Parathyroid adenoma (tissue), 2 donors: ENCODE results near the gene CGREF1.
"Not testable (repeated sequence)": the region's sequence is repeated elsewhere in the genome, so short reads cannot be mapped to it uniquely, and the experiment has no call there.

ENCODE experiments used
- H2AFZ ChIP-seq: fragments of 300-600 bp; sonication (generic); one replicate; pipeline ENCODE4 v1.7.0; 2017; ENCODE audit warnings: antibody characterized with exemption, mild to moderate bottlenecking
- H3K27ac ChIP-seq: fragments of 300-600 bp; sonication (generic); one replicate; pipeline ENCODE4 v1.7.0; 2017
- H3K27me3 ChIP-seq: fragments of 300-600 bp; sonication (generic); one replicate; pipeline ENCODE4 v1.7.0; 2017; ENCODE audit warnings: low read length; ENCODE audit not compliant: control insufficient read depth, insufficient read depth
- H3K36me3 ChIP-seq: fragments of 300-600 bp; sonication (generic); one replicate; pipeline ENCODE4 v1.7.0; 2017; ENCODE audit warnings: low read length; ENCODE audit not compliant: control insufficient read depth, insufficient read depth
- H3K4me1 ChIP-seq: fragments of 300-600 bp; sonication (generic); one replicate; pipeline ENCODE4 v1.7.0; 2017; ENCODE audit warnings: control low read depth
- H3K4me2 ChIP-seq: fragments of 300-600 bp; sonication (generic); one replicate; pipeline ENCODE4 v1.7.0; 2017; ENCODE audit warnings: low read length
- H3K4me3 ChIP-seq: fragments of 300-600 bp; sonication (generic); one replicate; pipeline ENCODE4 v1.7.0; 2017; ENCODE audit warnings: low read depth, low read length
- H3K79me2 ChIP-seq: fragments of 300-600 bp; sonication (generic); one replicate; pipeline ENCODE4 v1.7.0; 2017; ENCODE audit warnings: control low read depth
- H3K9ac ChIP-seq: fragments of 300-600 bp; sonication (generic); one replicate; pipeline ENCODE4 v1.7.0; 2017; ENCODE audit warnings: mild to moderate bottlenecking
- H3K9me3 ChIP-seq: fragments of 300-600 bp; sonication (generic); one replicate; pipeline ENCODE4 v1.7.0; 2017; ENCODE audit warnings: low read length; ENCODE audit not compliant: control insufficient read depth
- CTCF ChIP-seq: fragments of 300-600 bp; sonication (generic); IDR thresholded peaks from one replicate; pipeline ENCODE4 v1.7.0; 2017; ENCODE audit warnings: antibody characterized with exemption, mild to moderate bottlenecking
- donor health status: primary hyperparathyroidism.

Gene CGREF1

GRCh38 chr2:27123302-27124150 is 4.6 kb upstream of the CGREF1 start, which contains the start of gene ABHD1:
TSS of gene ABHD1 (plus strand) at chr2:27123815. CDS start at chr2:27123949, 134 bp downstream.
- no peaks in the 10 kb centered on the region for H3K36me3 ChIP-seq
- no peaks in the 10 kb centered on the region for H3K27me3 ChIP-seq
- peak within 1 kb of the TSS; percentile 63 for H3K4me3 ChIP-seq
- H3K79me2 ChIP-seq, result no peaks in the 10 kb centered on the region
- no peaks in the 10 kb centered on the region for H3K4me1 ChIP-seq
- peak within 1 kb of the TSS; percentile 82 for H3K4me2 ChIP-seq
- peak within 1 kb of the TSS; percentile 22 for H3K27ac ChIP-seq
- H2AFZ ChIP-seq, result peak within 1 kb of the TSS; percentile 95
- no peaks in the 10 kb centered on the region for H3K9me3 ChIP-seq
- peak within 1 kb of the TSS; percentile 29 for H3K9ac ChIP-seq
- TF ChIP-seq CTCF, result no peak

- H3K9me3 ChIP-seq, result no peaks in the 10 kb centered on the region
- peak overlapping the region; percentile 82 for H3K4me2 ChIP-seq
- no peak overlapping the region for H3K9ac ChIP-seq
- TF ChIP-seq CTCF, result no peak
- peak overlapping the region; percentile 95 for H2AFZ ChIP-seq
- H3K4me3 ChIP-seq, result peak overlapping the region; percentile 63
- H3K4me1 ChIP-seq, result no peaks in the 10 kb centered on the region
- H3K79me2 ChIP-seq, result no peaks in the 10 kb centered on the region
- H3K36me3 ChIP-seq, result no peaks in the 10 kb centered on the region
- H3K27ac ChIP-seq, result no peak overlapping the region
- H3K27me3 ChIP-seq, result peaks cover 3% of the 10 kb centered on the region
These were observed 3.9 kb upstream of the CGREF1 start for GRCh38 chr2:27122791-27123190.

DNA sequence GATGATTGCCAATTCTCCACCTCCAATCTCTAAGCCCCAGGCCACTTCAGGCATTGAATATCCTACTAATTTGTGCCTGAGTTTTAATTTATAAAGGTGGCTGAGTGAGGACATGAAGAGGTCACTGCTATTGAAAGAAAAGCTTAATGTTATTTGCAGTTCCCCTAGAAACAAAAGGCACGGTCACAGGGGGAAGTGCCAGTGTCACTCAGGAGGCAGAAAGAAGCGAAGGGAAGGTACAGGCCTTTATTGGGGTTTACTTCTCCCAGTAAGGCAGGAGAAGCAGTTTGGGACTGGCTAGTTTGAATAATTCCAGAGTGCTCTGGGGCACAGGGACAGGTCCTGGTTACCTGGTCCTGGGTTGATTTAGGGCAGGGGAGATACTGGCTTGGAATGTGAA is 3.0 kb upstream of the CGREF1 start:
- H3K27me3 ChIP-seq, result peaks cover 3% of the 10 kb centered on the region
- no peak overlapping the region for H3K27ac ChIP-seq
- no peak overlapping the region for H3K4me2 ChIP-seq

GRCh38 chr2:27119330-27119670 is 372 bp upstream of the CGREF1 start:
- peak overlapping the region; percentile 42 for H2AFZ ChIP-seq
- not testable (repeated sequence) for H3K4me1 ChIP-seq, H3K4me2 ChIP-seq, H3K27me3 ChIP-seq, H3K9ac ChIP-seq, H3K4me3 ChIP-seq, H3K36me3 ChIP-seq, H3K27ac ChIP-seq, H3K9me3 ChIP-seq, H3K79me2 ChIP-seq

More for the DNA sequence above, 3.0 kb upstream of the CGREF1 start:
- no peak for TF ChIP-seq CTCF
- no peaks in the 10 kb centered on the region for H3K79me2 ChIP-seq
- H3K4me1 ChIP-seq, result no peaks in the 10 kb centered on the region
- H3K4me3 ChIP-seq, result no peak overlapping the region
- no peaks in the 10 kb centered on the region for H3K9me3 ChIP-seq
- no peak overlapping the region for H2AFZ ChIP-seq
- no peak overlapping the region for H3K9ac ChIP-seq
- H3K36me3 ChIP-seq, result no peaks in the 10 kb centered on the region

DNA sequence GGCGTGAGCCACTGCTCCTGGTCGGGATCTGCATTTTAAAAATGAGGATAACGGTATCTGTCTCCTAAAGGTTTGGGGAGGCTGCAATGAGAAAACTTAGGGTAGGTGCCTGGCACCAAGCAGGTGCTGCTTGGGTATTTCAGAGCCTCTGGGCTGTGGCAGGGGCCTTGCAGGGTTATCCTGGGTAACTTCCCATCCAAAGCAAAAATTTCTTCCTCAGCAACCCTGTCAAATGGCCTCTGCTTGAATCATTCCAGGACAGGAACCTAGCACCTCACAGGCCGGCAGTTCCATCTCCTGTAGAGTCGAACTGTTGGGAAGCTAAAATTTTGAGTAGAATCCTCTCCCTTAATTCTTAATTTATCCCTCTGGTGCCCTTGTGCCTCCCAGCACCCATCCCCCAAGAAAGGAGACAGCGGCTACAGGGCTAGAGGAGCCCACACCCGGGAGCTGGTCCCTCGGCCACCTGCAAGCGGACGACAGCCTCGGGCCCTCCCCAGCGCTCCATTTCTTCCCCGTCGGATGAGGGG is 868 bp downstream of the CGREF1 start:
- H3K4me1 ChIP-seq, result no peaks in the 10 kb centered on the region
- TF ChIP-seq CTCF, result no peak
- no peak overlapping the region for H3K9ac ChIP-seq

More for the DNA sequence above, 868 bp downstream of the CGREF1 start:
- no peak overlapping the region for H3K4me2 ChIP-seq
- no peaks in the 10 kb centered on the region for H3K79me2 ChIP-seq
- H2AFZ ChIP-seq, result peak overlapping the region; percentile 46
- peaks cover 3% of the 10 kb centered on the region for H3K27me3 ChIP-seq
- no peak overlapping the region for H3K4me3 ChIP-seq
- H3K9me3 ChIP-seq, result no peaks in the 10 kb centered on the region
- H3K36me3 ChIP-seq, result no peaks in the 10 kb centered on the region
- no peak overlapping the region for H3K27ac ChIP-seq
